Stomach (tissue), 9 donors: ENCODE data around the gene TMEM132D. TPM values are rescaled to one million over a fixed set of nuclear protein-coding genes. Genes with fewer than 3 reads are reported as not detected.

ENCODE experiments used
- DNase-seq, 2 donors: peaks; one replicate each; pipeline versions ENCODE4 v3.0.0 to v3.0.0-alpha.2; 2013 to 2019
- H3K27ac ChIP-seq, 5 donors: fragments of 200-600 bp in 4 of 5; sonication (generic) in 4 of 5; one replicate each; pipeline ENCODE4 v1.5.1; 2013 to 2019; ENCODE audit warnings: mild to moderate bottlenecking in 1 of 5, moderate library complexity in 1 of 5
- H3K27me3 ChIP-seq, 3 donors: fragments of 200-600 bp; sonication (generic); one replicate each; pipeline ENCODE4 v1.5.1; 2017 to 2019; ENCODE audit warnings: mixed run types in 1 of 3
- H3K36me3 ChIP-seq, 4 donors: fragments of 200-600 bp; sonication (generic); 1 replicate in 3 of 4; 2 replicates in 1 of 4; pipeline ENCODE4 v1.5.1; 2016 to 2019
- H3K4me1 ChIP-seq, 4 donors: fragments of 200-600 bp; sonication (generic); one replicate each; pipeline ENCODE4 v1.5.1; 2016 to 2019
- H3K4me3 ChIP-seq, 4 donors: fragments of 200-600 bp; sonication (generic) in 3 of 4; one replicate each; pipeline ENCODE4 v1.5.1; 2016 to 2019; ENCODE audit warnings: mild to moderate bottlenecking in 1 of 4
- H3K9me3 ChIP-seq, 4 donors: fragments of 200-600 bp; sonication (generic); one replicate each; pipeline ENCODE4 v1.5.1; 2016 to 2019
- CTCF ChIP-seq, 7 experiments: fragments of 450-650 bp in 4 of 7; fragments of 200-600 bp in 3 of 7; sonication (generic) in 3 of 7; IDR thresholded peaks; one replicate each; pipeline ENCODE4 v1.5.1; 2016 to 2019; ENCODE audit warnings: antibody characterized with exemption in 7 of 7, control low read depth in 2 of 7, mild to moderate bottlenecking in 1 of 7
- EP300 ChIP-seq: sonication (generic); formaldehyde crosslinking; IDR thresholded peaks from one replicate; pipeline ENCODE4 v1.6.1; 2017; ENCODE audit warnings: antibody characterized with exemption
- POLR2A ChIP-seq, 4 donors: fragments of 450-650 bp; IDR thresholded peaks; one replicate each; pipeline ENCODE4 v1.6.1; 2016; ENCODE audit warnings: antibody characterized with exemption in 4 of 4, control low read depth in 2 of 4, mild to moderate bottlenecking in 1 of 4, moderate library complexity in 1 of 4
- POLR2AphosphoS5 ChIP-seq, 3 donors: sonication (generic); formaldehyde crosslinking; IDR thresholded peaks; one replicate each; pipeline ENCODE4 v1.6.1; 2016; ENCODE audit warnings: antibody characterized with exemption in 3 of 3
- WGBS, 5 donors: extraction: QIAGEN DNeasy Blood & Tissue Kit in 3 of 5; methylation state at CpG; one replicate each; pipeline versions ENCODE4 v1.1.5 to v1.1.7; 2013 to 2018; 5-methylcytosine and 5-hydroxymethylcytosine counted together
- intact Hi-C: fragments of 100-400 bp; cut with DNase I; formaldehyde crosslinking; loops from one replicate; pipeline ENCODE4 v1.15.1; 2023; ENCODE audit warnings: low total_unique reads
- polyA plus RNA-seq, 3 donors: library from polyadenylated mRNA; stranded (reverse); fragments of 200-250 nt; gene quantifications; one replicate each; pipeline ENCODE4 v1.2.3, GENCODE V29; 2013
- total RNA-seq, 5 donors: library from RNA; depleted of rRNA; stranded (reverse); fragments of >200 nt; gene quantifications; one replicate each; pipeline versions ENCODE4 v1.1.0 to v1.2.3, GENCODE V29; 2014 to 2016
- donor health status: healthy with polysubstance abuse.
- donor health status: Bipolar disorder and iron deficiency.
- donor health status: healthy.

TMEM132D gene
- total and polyA plus RNA-seq, 8 donors: 0.29 to 0.92 TPM; not detected in 6

- Histone ChIP-seq H3K27me3 (no peaks in the 10 kb centered on the region), H3K27ac (no peak overlapping the region), H3K4me1 (no peaks in the 10 kb centered on the region), H3K36me3 (no peaks in the 10 kb centered on the region), H3K4me3 (no peak overlapping the region), H3K9me3 (peaks cover 0 to 6% (median 0%) of the 10 kb centered on the region in 4 donors)
- TF ChIP-seq POLR2A (IDR thresholded peaks at IDR 0.05): no peak
- no peak for TF ChIP-seq POLR2AphosphoS5 (IDR thresholded peaks at IDR 0.05)
- TF ChIP-seq EP300: no peak
- TF ChIP-seq CTCF (IDR thresholded peaks at IDR 0.05): no peak
- 44 to 60% (median 48%) methylated on average over 6 of the region's 6 CpGs for WGBS, 5 donors
- intact Hi-C loops: no loop called here
- no peak for DNase-seq
Observed at GRCh38 chr12:129379076-129379804, 524.6 kb downstream of the TMEM132D start.

- Histone ChIP-seq H3K4me1 (no peaks in the 10 kb centered on the region), H3K36me3 (no peaks in the 10 kb centered on the region), H3K4me3 (no peak overlapping the region), H3K9me3 (peaks cover 0 to 6% (median 0%) of the 10 kb centered on the region in 4 donors), H3K27ac (no peak overlapping the region), H3K27me3 (no peaks in the 10 kb centered on the region)
- WGBS, 5 donors: 75 to 85% (median 82%) methylated on average over 5 of the region's 5 CpGs
- TF ChIP-seq POLR2AphosphoS5 (IDR thresholded peaks at IDR 0.05) (no peak), CTCF (IDR thresholded peaks at IDR 0.05) (no peak), EP300 (no peak)
- intact Hi-C loops: no loop called here
- DNase-seq: no peak
Observed at GRCh38 chr12:129378496-129378895, 525.3 kb downstream of the TMEM132D start.

GRCh38 chr12:129373746-129374145 is 530.1 kb downstream of the TMEM132D start:
- intact Hi-C loops: no loop called here
- Histone ChIP-seq H3K9me3 (peaks cover 0 to 14% (median 6%) of the 10 kb centered on the region in 4 donors), H3K4me1 (no peaks in the 10 kb centered on the region), H3K27ac (no peak overlapping the region), H3K27me3 (no peaks in the 10 kb centered on the region), H3K4me3 (no peak overlapping the region), H3K36me3 (no peaks in the 10 kb centered on the region)
- WGBS, 5 donors: 74 to 85% (median 77%) methylated on average over 4 of the region's 4 CpGs
- TF ChIP-seq EP300: no peak
- TF ChIP-seq POLR2AphosphoS5 (IDR thresholded peaks at IDR 0.05): no peak
- DNase-seq: no peak

- Histone ChIP-seq H3K27ac (no peak overlapping the region), H3K4me1 (no peaks in the 10 kb centered on the region), H3K4me3 (no peak overlapping the region), H3K9me3 (peaks cover 0 to 17% (median 6%) of the 10 kb centered on the region in 4 donors), H3K36me3 (no peaks in the 10 kb centered on the region), H3K27me3 (no peaks in the 10 kb centered on the region)
- WGBS, 5 donors: 21 to 76% (median 35%) methylated on average over 3 of the region's 3 CpGs
- no peak for DNase-seq
- no peak for TF ChIP-seq POLR2A (IDR thresholded peaks at IDR 0.05)
- TF ChIP-seq POLR2AphosphoS5 (IDR thresholded peaks at IDR 0.05): no peak
- no peak for TF ChIP-seq EP300
- TF ChIP-seq CTCF (IDR thresholded peaks at IDR 0.05): no peak
- intact Hi-C loops: no loop called here
Observed at GRCh38 chr12:129372876-129373275, 530.9 kb downstream of the TMEM132D start.

GRCh38 chr12:129372348-129372747 is 531.5 kb downstream of the TMEM132D start:
- TF ChIP-seq CTCF (IDR thresholded peaks at IDR 0.05) (no peak), POLR2A (IDR thresholded peaks at IDR 0.05) (no peak), POLR2AphosphoS5 (IDR thresholded peaks at IDR 0.05) (no peak), EP300 (no peak)
- Histone ChIP-seq H3K27ac (no peak overlapping the region), H3K4me3 (no peak overlapping the region), H3K9me3 (peaks cover 0 to 18% (median 9%) of the 10 kb centered on the region in 4 donors), H3K36me3 (no peaks in the 10 kb centered on the region), H3K4me1 (no peaks in the 10 kb centered on the region), H3K27me3 (no peaks in the 10 kb centered on the region)
- WGBS, 5 donors: 72 to 83% (median 78%) methylated on average over 2 of the region's 2 CpGs
- no peak for DNase-seq
- intact Hi-C loops: no loop called here
